ENCODE data around the gene EHD2.

The EHD2 gene

DNA sequence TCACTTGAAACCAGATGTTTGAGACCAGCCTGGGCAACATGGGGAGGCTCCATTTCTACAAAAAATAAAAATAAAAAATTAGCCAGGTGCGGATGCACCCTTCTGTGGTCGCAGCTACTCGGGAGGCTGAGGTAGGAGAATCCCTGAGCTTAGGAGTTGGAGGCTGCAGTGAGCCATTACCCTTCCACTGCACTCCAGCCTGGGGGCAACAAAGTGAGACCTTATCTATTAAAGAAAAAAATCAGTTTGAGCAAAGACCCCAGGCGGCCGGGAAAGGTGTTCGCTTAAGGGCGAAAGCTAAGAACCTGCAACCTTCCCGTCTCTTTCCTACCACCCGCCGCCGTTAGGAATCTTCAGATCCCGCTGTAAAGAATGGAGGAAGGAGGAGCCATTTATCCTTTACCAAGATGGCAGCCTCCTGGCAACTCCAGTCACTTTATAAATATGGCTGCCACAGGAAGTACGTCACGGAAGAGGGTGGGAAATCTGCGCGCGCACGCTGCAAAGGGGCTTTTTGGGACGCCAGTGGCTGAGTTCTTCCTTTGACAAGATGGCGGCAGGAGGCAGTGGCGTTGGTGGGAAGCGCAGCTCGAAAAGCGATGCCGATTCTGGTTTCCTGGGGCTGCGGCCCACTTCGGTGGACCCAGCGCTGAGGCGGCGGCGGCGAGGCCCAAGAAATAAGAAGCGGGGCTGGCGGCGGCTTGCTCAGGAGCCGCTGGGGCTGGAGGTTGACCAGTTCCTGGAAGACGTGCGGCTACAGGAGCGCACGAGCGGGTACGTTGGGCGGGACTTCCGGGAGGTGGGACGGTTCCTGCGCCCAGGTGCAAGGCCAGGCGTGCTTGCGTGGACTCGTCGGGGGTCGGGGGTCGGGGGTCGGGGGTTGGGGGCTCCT, 32.0 kb downstream of the EHD2 start, which contains the start of gene NOP53:
NOP53 (plus strand) TSS at position 537 of the 892 bp plus-strand sequence; CDS start at position 551, 14 bp downstream.
- no peak for TF ChIP-seq GATA2 (IDR thresholded peaks at IDR 0.05; ENCODE audit: low read depth, low read length)
- TF ChIP-seq GATA3 (IDR thresholded peaks at IDR 0.05; ENCODE audit: low read depth, low read length) = no peak

DNA sequence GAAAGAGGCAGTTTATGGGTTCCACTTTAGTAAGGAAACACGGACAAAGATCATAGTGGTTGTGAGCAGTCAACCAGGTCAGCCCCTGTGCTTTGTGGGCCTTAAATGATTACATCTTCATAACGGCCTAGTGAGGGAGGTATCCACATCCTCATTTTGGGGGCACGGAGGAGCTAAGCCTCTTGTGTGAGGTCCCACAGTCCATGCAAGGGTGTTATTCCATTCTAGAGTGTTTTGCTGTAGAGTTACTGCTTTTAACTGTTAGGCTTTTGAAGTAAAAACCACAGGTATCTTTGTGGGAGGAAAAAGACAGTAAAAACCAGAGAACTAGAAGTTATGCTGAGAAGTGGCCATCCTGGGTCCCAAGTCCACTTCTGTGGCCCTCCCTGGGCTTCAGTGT, 36.1 kb downstream of the EHD2 start:
- TF ChIP-seq GATA3 (IDR thresholded peaks at IDR 0.05; ENCODE audit: low read depth, low read length) (no peak), GATA2 (IDR thresholded peaks at IDR 0.05; ENCODE audit: low read depth, low read length) (no peak)

DNA sequence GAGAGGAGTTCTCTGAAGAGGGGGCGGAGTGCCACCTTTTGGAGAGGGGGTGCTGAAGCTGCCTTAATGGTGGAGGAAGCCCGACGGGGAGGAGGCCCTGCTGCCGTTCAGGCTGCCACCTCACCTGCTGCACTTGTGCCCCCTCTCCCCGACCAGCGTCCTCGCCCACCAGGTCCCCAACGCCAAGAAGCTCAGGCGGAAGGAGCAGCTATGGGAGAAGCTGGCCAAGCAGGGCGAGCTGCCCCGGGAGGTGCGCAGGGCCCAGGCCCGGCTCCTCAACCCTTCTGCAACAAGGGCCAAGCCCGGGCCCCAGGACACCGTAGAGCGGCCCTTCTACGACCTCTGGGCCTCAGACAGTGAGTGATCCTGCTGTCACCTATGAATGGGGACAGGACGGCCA, 37.5 kb downstream of the EHD2 start:
- TF ChIP-seq GATA3 (IDR thresholded peaks at IDR 0.05; ENCODE audit: low read depth, low read length) = no peak
- no peak for TF ChIP-seq GATA2 (IDR thresholded peaks at IDR 0.05; ENCODE audit: low read depth, low read length)

DNA sequence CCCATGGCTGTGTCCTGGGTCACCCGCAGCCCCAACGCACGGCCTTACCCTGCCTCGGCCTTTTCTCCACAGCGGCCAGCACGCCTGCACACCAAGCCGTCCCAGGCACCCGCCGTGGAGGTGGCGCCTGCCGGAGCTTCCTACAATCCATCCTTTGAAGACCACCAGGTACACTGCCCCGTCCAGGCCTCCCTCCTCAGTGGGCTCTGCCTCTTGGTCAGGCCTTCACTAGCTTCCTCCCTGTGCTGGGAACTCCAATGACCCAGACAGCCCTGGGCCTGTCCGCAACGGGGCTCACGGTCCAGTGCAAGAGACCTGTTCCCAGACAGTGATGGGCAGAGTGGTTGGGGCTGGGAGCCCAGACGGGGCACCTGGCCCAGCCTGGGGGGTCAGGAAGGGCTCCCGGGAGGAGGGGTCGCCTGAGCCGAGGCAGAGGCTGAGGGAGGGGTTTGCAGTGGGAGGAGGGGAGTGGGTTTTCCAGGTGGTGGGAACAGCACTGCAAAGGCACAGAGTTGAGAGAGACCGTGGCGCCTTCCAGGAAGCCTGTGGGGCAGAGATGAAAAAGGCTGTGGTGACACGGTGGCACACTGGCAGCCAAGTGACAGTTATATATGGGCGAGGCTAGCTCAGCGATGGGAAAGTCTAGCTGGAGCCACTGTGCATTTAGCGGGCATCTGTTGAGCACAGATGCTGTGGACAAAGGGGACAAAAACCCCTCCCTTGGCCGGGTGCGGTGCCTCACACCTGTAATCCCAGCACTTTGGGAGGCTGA, 39.4 kb downstream of the EHD2 start:
- TF ChIP-seq GATA3 (IDR thresholded peaks at IDR 0.05; ENCODE audit: low read depth, low read length) (no peak), GATA2 (IDR thresholded peaks at IDR 0.05; ENCODE audit: low read depth, low read length) (no peak)

DNA sequence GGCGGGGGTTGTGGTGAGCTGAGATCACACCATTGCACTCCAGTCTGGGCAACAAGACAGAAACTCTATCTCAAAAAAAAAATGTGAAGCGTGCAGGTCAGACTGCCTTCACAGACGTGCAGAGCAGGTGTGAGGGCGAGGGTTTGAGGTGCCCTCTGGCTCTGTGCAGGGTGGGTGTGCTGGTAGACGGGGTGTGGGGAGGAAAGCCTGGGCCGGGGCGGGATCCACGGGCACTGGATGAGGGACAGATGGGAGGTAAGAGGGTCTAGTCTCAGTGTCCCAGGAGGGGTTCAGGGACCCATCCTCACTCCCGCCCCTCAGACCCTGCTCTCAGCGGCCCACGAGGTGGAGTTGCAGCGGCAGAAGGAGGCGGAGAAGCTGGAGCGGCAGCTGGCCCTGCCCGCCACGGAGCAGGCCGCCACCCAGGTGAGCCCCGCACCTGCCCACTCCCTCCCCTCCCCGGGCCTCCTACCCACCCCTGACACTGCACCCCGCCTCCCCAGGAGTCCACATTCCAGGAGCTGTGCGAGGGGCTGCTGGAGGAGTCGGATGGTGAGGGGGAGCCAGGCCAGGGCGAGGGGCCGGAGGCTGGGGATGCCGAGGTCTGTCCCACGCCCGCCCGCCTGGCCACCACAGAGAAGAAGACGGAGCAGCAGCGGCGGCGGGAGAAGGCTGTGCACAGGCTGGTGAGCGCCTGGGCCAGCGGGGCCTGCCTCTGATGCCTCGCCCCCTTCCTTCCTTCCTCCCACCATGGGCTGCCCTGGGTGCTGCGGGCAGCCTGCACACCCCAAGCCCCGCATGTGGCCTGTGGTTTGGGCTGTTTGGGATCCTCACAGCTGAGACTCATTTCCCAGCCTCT, 41.2 kb downstream of the EHD2 start:
- no peak for TF ChIP-seq GATA2 (IDR thresholded peaks at IDR 0.05; ENCODE audit: low read depth, low read length)
- no peak for TF ChIP-seq GATA3 (IDR thresholded peaks at IDR 0.05; ENCODE audit: low read depth, low read length)

DNA sequence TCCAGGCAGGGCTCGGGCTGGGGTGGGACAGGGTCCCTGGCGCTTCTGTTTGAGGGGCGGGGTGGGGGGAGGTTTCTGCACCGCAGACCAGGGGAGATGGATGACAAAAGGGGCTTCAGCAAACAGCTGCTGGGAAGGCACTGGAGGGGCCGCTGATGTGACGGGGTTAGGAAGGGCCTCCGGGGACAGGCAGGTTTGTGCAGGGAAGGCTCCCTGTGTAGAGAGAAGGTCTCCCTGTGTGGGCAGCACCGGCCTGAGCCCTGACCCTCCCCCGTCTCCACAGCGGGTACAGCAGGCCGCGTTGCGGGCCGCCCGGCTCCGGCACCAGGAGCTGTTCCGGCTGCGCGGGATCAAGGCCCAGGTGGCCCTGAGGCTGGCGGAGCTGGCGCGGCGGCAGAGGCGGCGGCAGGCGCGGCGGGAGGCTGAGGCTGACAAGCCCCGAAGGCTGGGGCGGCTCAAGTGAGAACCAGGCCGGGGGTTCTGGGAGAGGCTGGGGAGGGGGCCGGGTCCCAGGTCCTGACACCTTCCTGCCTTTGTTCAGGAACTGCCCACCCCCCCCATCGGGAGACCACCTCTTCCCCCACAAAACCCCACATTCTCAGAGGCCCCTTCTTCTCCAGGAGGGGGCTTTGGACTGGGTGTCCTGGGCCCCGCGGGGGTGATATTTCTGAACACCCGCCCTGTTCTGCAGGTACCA, 42.0 kb downstream of the EHD2 start:
- TF ChIP-seq GATA3 (IDR thresholded peaks at IDR 0.05; ENCODE audit: low read depth, low read length) = no peak

DNA sequence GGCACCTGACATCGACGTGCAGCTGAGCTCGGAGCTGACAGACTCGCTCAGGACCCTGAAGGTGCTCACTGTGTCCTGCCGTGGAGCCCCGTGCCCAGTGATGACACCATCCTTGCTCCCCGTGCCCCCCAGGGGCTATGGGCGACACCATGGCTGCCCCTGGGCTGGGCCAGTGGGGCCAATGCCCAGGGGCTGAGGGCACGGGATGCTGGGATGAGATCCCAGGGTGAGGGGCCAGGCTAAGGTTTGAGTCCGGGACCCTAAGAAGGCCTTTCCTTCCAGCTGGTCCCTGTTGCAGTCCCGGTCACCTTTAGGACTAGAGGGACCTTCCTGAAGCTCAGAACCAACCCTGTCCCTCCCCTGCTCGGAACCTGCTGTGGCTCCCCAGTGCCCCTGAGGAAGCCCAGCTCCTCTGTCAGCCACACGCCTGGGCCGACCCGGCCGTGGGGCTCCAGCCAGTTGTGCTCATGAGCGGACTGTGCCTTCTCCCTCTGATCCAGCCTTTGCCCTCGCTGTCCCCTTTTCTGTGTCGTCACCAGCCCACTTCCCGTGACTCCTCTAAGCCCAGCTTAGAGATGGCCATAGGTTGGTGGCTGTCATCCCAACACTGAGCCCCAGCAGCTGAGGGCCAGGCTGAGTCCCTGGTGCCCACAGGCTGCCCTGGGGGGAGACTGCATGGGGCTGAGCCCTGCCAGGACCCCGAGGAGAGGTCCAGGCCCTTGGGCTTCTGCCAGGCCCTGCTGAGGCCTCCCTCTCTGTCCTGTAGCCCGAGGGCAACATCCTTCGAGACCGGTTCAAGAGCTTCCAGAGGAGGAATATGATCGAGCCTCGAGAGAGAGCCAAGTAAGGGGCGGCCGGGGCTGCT, 42.8 kb downstream of the EHD2 start:
- TF ChIP-seq GATA3 (IDR thresholded peaks at IDR 0.05; ENCODE audit: low read depth, low read length) (no peak), GATA2 (IDR thresholded peaks at IDR 0.05; ENCODE audit: low read depth, low read length) (no peak)

DNA sequence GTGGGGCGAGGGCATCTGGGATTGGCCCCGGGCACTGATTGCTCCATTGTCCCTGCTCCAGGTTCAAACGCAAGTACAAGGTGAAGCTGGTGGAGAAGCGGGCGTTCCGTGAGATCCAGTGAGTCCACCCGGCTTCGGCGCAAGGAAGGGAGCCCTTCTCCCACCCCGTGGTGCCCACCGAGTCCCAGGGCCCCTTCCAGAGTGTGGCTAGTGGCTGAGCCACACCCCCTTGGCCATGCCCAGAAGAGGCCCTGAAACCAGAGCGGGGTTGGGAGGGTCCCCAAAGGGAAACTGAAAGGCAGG, 43.4 kb downstream of the EHD2 start:
- TF ChIP-seq GATA2 (IDR thresholded peaks at IDR 0.05; ENCODE audit: low read depth, low read length) (no peak), GATA3 (IDR thresholded peaks at IDR 0.05; ENCODE audit: low read depth, low read length) (no peak)

DNA sequence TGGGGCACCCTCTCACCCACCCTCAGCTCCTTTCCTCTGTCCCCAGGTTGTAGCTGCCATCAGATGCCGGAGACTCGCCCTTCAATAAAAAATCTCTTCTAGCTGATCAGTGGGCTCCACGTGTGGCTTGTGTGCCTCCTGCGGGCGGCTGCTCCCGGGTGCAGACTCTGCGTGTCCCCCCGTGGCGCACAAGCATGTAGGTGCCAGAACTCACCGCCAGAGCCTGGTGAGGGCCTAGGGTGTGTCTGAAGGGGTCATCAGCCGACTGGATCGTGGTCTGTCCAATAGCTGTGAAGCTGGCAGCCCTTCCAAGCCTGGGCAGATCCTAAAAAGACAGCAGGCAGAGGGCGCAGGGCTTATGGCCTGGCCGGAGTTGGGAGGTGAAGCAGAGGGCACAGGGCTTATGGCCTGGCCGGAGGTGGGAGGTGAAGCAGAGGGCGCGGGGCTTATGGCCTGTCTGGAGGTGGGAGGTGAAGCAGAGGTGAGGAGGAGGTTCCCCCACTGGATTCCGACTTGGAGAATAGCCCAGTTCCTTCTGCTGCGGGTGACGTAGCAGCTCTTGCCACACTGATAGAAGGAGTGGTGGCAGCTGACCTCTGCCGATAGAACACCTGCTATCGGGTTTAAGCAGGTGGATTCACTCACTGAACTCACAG, 43.9 kb downstream of the EHD2 start:
- TF ChIP-seq GATA3 (IDR thresholded peaks at IDR 0.05; ENCODE audit: low read depth, low read length) (no peak), GATA2 (IDR thresholded peaks at IDR 0.05; ENCODE audit: low read depth, low read length) (no peak)

DNA sequence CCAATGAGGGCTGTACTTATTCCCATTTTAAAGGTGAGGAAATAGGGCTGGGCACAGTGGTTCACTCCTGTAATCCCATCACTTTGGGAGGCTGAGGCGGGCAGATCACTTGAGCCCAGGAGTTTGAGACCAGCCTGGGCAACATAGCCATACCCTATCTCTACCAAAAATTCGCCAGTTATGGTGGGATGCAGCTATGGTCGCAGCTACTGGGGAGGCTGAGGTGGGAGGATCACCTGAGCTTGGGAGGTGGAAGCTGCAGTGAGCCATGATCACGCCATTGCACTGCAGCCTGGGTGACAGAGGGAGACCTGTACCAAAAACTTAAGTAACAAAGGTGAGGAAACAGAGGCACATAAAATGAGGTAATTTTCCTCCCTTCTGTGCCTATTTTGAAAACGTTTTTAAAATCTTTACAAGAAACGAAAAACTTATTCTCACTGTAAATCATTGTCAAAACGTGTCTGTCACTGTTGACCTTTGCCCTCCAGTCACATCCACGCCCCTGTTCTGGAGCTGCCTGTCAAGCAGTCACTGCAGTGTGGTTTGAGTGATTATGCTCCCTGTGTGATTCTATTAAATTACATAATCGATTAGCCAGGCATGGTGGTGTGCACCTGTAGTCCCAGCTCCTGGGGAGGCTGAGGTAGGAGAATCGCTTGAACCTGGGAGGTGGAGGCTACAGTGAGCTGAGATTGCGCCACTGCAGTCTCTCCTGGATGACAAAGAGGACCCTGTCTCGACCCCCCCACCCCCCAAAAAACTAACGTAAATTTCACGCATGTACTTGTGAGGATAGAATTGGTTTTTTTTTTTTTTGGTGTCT, 44.6 kb downstream of the EHD2 start:
- TF ChIP-seq GATA3 (IDR thresholded peaks at IDR 0.05; ENCODE audit: low read depth, low read length) (no peak), GATA2 (IDR thresholded peaks at IDR 0.05; ENCODE audit: low read depth, low read length) (no peak)

DNA sequence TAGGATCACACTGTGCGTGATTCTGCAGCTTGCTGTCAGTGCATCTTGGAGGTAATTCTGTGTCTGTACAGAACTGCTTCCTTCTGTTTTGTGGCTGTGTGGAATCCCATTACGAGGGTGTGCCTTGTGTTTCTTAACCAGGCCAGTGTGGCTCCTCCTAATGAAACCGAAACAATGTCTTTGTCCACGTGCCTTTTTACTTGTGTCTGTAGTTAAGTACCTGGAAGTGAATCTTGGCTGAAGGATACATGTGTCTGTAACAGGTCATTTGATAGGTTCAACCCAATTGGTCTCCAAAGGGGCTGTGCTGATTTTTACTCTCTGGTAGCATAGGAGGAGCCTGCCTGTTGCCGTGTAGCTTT, 45.2 kb downstream of the EHD2 start:
- TF ChIP-seq GATA2 (IDR thresholded peaks at IDR 0.05; ENCODE audit: low read depth, low read length) = no peak
- TF ChIP-seq GATA3 (IDR thresholded peaks at IDR 0.05; ENCODE audit: low read depth, low read length) = no peak

DNA sequence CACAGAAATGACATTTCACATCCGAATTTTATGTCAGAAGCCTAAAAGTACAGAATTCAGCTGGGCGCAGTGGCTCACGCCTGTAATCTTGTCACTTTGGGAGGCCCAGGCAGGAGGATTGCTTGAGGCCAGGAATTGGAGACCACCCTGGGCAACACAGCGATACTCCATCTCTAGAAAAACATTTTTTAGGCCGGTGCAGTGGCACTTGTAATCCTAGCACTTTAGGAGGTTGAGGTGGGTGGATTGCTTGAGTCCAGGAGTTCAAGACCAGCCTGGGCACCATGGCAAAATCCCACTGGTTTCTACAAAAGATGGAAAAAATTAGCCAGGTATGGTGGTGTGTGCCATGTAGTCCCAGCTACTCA, 47.4 kb downstream of the EHD2 start:
- no peak for TF ChIP-seq GATA2 (IDR thresholded peaks at IDR 0.05; ENCODE audit: low read depth, low read length)
